Adrenal gland (tissue), 12 donors: ENCODE measurements around the gene ROR1. TPM values are rescaled to one million over a fixed set of nuclear protein-coding genes. Genes with fewer than 3 reads are reported as not detected.

Source experiments
- DNase-seq, 7 donors: peaks; one replicate each; pipeline ENCODE4 v3.0.0-alpha.2; 2019 to 2020
- H3K27ac ChIP-seq, 5 donors: fragments of 200-600 bp; sonication (generic) in 4 of 5; 1 replicate in 3 of 5; 2 replicates in 2 of 5; pipeline versions ENCODE4 v1.5.1 to v1.8.0; 2016 to 2020; ENCODE audit warnings: mild to moderate bottlenecking in 1 of 5
- H3K27me3 ChIP-seq: fragments of 200-600 bp; 2 replicates; pipeline ENCODE4 v1.8.0; 2021
- H3K36me3 ChIP-seq, 2 donors: fragments of 200-600 bp; replicated peaks in 1 of 2; 1 replicate in 1 of 2; 2 replicates in 1 of 2; pipeline versions ENCODE4 v1.5.1 to v1.8.0; 2018 to 2022
- H3K4me1 ChIP-seq, 2 donors: fragments of 200-600 bp; replicated peaks in 1 of 2; 1 replicate in 1 of 2; 2 replicates in 1 of 2; pipeline versions ENCODE4 v1.5.1 to v1.8.0; 2018 to 2021
- H3K4me3 ChIP-seq, 4 donors: fragments of 200-600 bp; sonication (generic) in 3 of 4; one replicate each; pipeline ENCODE4 v1.5.1; 2016 to 2018
- H3K9me3 ChIP-seq, 3 donors: fragments of 200-600 bp; sonication (generic) in 1 of 3; replicated peaks in 1 of 3; 1 replicate in 2 of 3; 2 replicates in 1 of 3; pipeline versions ENCODE4 v1.5.1 to v1.8.0; 2016 to 2021
- POLR2A ChIP-seq, 2 donors: fragments of 450-650 bp; IDR thresholded peaks; one replicate each; pipeline ENCODE4 v1.6.1; 2017; ENCODE audit warnings: antibody characterized with exemption in 2 of 2, mild to moderate bottlenecking in 2 of 2, moderate library complexity in 1 of 2
- whole genome bisulfite sequencing, 4 donors: extraction: QIAGEN DNeasy Blood & Tissue Kit in 2 of 4; methylation state at CpG; one replicate each; pipeline versions ENCODE4 v1.1.5 to v1.1.7; 2013 to 2017; 5-methylcytosine and 5-hydroxymethylcytosine counted together
- intact Hi-C, 2 donors: fragments of 100-400 bp; cut with DNase I; formaldehyde crosslinking; loops; one replicate each; pipeline versions ENCODE4 v1.14.1 to v1.15.0; 2022 to 2023
- polyA plus RNA-seq, 3 donors: library from polyadenylated mRNA; stranded (reverse); fragments of 200-250 nt in 2 of 3; fragments of 350-450 nt in 1 of 3; fragmentation: Illumina TruSeq in 1 of 3; extraction: RNeasy Lipid Tissue Mini Kit (QIAGEN cat#74804) in 1 of 3; gene quantifications; one replicate each; pipeline ENCODE4 v1.2.3, GENCODE V29; 2013 to 2014
- total RNA-seq, 9 donors: library from RNA; depleted of rRNA in 4 of 9; stranded (reverse); fragments of >200 nt in 4 of 9; fragments of 120-200 nt in 1 of 9; fragmentation: NEBNext Ultra II Directional in 1 of 9; extraction: Animal tissue kit (Norgen Biotek cat#: 25700) in 1 of 9; gene quantifications; one replicate each; pipeline versions ENCODE4 v1.1.0 to v1.2.4, GENCODE V29; 2013 to 2023
- TF ChIP-seq, protein P1 (sequence below), 6 experiments: fragments of 450-650 bp in 4 of 6; fragments of 200-600 bp in 2 of 6; sonication (generic) in 1 of 6; IDR thresholded peaks; 1 replicate in 5 of 6; 2 replicates in 1 of 6; pipeline versions ENCODE4 v1.5.1 to v1.8.0; 2016 to 2021; ENCODE audit warnings: antibody characterized with exemption in 6 of 6, mild to moderate bottlenecking in 2 of 6, moderate library complexity in 1 of 6
- donor health status: healthy with polysubstance abuse.
- donor health status: Bipolar disorder and iron deficiency.
- donor health status: DM: yes; HTN: yes; CAD: no.
- donor health status: DM: no; HTN: no; CAD: no.
- donor health status: DM: no; HTN: no; CAD: no.
- donor health status: DM: yes; HTN: yes; CAD: no.

Gene ROR1
- total and polyA plus RNA-seq, 12 donors: 0.54 to 4.6 (median 2.6) TPM

DNA sequence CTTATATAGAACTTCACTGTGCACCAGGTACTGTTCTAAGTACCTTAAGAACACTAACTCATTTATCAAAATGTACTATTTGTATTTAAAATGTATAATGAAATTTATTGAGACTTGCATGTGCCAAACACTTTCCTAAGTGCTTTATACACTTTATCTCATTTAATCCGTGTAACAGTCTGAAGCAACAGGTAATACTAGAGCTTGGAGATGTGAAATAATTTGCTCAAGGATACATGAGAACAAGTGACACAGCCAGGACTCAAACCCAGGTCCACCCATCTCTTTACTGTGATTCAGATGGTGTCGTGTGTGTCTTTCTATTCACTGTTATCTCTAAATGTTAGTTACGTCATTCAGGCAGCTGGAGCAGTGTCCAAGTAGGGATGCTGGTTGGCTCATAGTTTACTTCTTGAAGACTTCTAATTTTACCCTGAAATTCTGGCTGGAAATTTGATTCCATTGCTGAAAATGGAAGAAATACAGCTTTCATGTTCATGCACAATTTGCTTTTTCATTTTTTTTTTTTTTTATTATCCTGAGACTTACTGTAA is 259.9 kb downstream of the ROR1 start:
- intact Hi-C loops: no loop called here
- no peak overlapping the region for H3K27ac ChIP-seq

DNA sequence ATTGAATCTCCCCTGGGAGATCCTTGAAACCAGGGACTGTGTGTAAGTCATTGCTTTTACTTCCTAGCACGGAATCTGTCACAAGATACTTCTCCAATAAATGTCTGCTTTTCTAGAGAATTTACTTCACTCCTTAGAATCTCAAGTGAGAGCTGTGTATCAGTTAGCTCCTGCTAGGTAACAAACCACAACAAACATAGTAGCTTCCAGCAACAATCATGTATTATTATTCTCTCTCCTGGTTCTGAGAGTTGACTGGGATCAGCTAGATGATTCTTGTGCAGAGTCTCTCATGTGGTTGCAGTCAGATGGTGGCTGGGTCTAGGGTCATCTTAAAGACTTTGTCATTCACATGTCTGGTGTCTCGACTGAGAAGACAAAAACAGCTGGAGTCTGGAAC is 262.7 kb downstream of the ROR1 start:
- peaks cover 5 to 6% of the 10 kb centered on the region in 2 donors for H3K4me1 ChIP-seq
- H3K4me3 ChIP-seq: no peak overlapping the region
- WGBS, 4 donors: 85 to 94% (median 88%) methylated on average over 2 of the region's 2 CpGs
- no peaks in the 10 kb centered on the region for H3K36me3 ChIP-seq
- no peak for TF ChIP-seq POLR2A (IDR thresholded peaks at IDR 0.05)
- TF ChIP-seq, protein P1, sequence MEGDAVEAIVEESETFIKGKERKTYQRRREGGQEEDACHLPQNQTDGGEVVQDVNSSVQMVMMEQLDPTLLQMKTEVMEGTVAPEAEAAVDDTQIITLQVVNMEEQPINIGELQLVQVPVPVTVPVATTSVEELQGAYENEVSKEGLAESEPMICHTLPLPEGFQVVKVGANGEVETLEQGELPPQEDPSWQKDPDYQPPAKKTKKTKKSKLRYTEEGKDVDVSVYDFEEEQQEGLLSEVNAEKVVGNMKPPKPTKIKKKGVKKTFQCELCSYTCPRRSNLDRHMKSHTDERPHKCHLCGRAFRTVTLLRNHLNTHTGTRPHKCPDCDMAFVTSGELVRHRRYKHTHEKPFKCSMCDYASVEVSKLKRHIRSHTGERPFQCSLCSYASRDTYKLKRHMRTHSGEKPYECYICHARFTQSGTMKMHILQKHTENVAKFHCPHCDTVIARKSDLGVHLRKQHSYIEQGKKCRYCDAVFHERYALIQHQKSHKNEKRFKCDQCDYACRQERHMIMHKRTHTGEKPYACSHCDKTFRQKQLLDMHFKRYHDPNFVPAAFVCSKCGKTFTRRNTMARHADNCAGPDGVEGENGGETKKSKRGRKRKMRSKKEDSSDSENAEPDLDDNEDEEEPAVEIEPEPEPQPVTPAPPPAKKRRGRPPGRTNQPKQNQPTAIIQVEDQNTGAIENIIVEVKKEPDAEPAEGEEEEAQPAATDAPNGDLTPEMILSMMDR (IDR thresholded peaks at IDR 0.05): no peak
- intact Hi-C loops: no loop called here
- no peak overlapping the region for H3K27ac ChIP-seq
- no peaks in the 10 kb centered on the region for H3K9me3 ChIP-seq
- no peaks in the 10 kb centered on the region for H3K27me3 ChIP-seq
- DNase-seq: no peak

More for the DNA sequence above, 259.9 kb downstream of the ROR1 start:
- Histone ChIP-seq H3K9me3 (no peaks in the 10 kb centered on the region), H3K4me3 (no peak overlapping the region), H3K36me3 (no peaks in the 10 kb centered on the region), H3K27me3 (no peaks in the 10 kb centered on the region), H3K4me1 (peaks cover 0 to under 1% of the 10 kb centered on the region in 2 donors)
- WGBS, 4 donors: 51 to 59% (median 54%) methylated on average over 3 of the region's 3 CpGs
- peak in 2 of 7 donors; percentile 17 for DNase-seq
- TF ChIP-seq, protein P1 (IDR thresholded peaks at IDR 0.05): no peak

DNA sequence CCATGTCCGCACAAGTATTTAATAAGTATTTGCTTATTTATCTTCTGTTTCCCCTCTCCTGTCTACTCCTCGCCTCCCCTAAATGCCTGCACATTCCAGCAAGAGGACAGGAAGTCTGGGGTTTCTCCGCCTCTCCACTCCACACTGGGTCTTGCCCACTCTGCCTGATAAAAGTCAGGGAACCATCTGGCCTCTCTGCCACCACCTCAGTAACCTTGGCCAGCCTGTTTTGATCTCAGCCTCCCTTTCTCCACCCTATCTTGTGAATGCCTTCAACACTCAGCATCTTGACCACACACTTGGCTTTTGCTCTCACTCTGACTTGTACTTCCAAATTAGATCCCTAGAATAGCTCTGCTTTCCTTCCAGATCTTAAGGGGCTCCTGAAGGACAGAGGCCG is 264.3 kb downstream of the ROR1 start:
- H3K4me1 ChIP-seq: peaks cover 5 to 6% of the 10 kb centered on the region in 2 donors
- H3K27ac ChIP-seq: no peak overlapping the region
- H3K9me3 ChIP-seq: no peaks in the 10 kb centered on the region
- 89 to 94% (median 93%) methylated on average over 4 of the region's 4 CpGs for WGBS, 4 donors
- H3K36me3 ChIP-seq: no peaks in the 10 kb centered on the region
- intact Hi-C loops: no loop called here
- TF ChIP-seq, protein P1 (IDR thresholded peaks at IDR 0.05): no peak
- no peak for TF ChIP-seq POLR2A (IDR thresholded peaks at IDR 0.05)
- DNase-seq: no peak
- H3K4me3 ChIP-seq: no peak overlapping the region
- no peaks in the 10 kb centered on the region for H3K27me3 ChIP-seq

DNA sequence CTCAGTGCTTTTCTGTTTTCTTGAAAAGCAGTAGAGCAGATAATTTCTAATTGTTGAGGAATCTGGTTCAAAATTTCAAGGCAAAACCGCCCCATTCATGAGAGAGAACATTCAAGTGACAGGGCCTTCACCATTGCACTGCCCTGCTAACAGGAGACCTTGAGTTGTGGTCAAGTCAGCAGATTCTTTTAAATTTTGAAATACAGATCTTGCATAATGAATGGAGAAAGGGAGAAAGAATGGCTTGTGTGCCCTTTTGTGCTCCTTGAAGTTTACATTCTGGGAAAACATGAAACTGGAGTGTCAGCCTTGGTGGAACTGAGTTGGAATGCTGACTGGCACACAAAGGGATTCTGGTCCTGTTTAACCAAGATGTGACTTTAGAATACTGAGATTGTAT is 265.1 kb downstream of the ROR1 start:
- intact Hi-C loops: no loop called here
- Histone ChIP-seq H3K4me1 (peaks cover 5 to 6% of the 10 kb centered on the region in 2 donors), H3K27me3 (no peaks in the 10 kb centered on the region), H3K27ac (peak overlapping the region in 2 of 5 donors; percentile 24 to 56), H3K36me3 (no peaks in the 10 kb centered on the region), H3K4me3 (no peak overlapping the region), H3K9me3 (no peaks in the 10 kb centered on the region)
- TF ChIP-seq POLR2A (IDR thresholded peaks at IDR 0.05): no peak
- TF ChIP-seq, protein P1 (IDR thresholded peaks at IDR 0.05): no peak
- WGBS, 4 donors: 39 to 74% (median 56%) methylated on average over 1 of the region's 1 CpG
- peak in 3 of 7 donors; percentile 26 to 30 (median 29) for DNase-seq
